MM.1S (cell line): ENCODE results near the gene PTPRN2.

Experiments
- DNase-seq: peaks from one replicate; pipeline ENCODE4 v3.0.0-alpha.2; 2015
- H2AFZ ChIP-seq: fragments of 300-600 bp; sonication (generic); 2 replicates; pipeline ENCODE4 v1.6.0; 2016; ENCODE audit warnings: antibody characterized with exemption, low read length
- H3F3A ChIP-seq: fragments of 300-600 bp; sonication (generic); 2 replicates; pipeline ENCODE4 v1.6.1; 2016; ENCODE audit warnings: mild to moderate bottlenecking, antibody characterized with exemption, low read length, moderate library complexity, mixed read lengths; ENCODE audit not compliant: insufficient read depth
- H3K27ac ChIP-seq: fragments of 300-600 bp; sonication (generic); 2 replicates; pipeline ENCODE4 v1.5.1; 2016; ENCODE audit warnings: mild to moderate bottlenecking, low read length
- H3K27me3 ChIP-seq: fragments of 300-600 bp; sonication (generic); replicated peaks from 2 replicates; pipeline ENCODE4 v1.6.0; 2016; ENCODE audit warnings: low read length; ENCODE audit not compliant: insufficient read depth
- H3K36me3 ChIP-seq: fragments of 300-600 bp; sonication (generic); replicated peaks from 2 replicates; pipeline ENCODE4 v1.6.1; 2016; ENCODE audit warnings: mild to moderate bottlenecking, low read length, mixed read lengths; ENCODE audit not compliant: insufficient read depth
- H3K4me1 ChIP-seq: fragments of 300-600 bp; sonication (generic); 2 replicates; pipeline ENCODE4 v1.6.1; 2016; ENCODE audit warnings: low read length, mixed read lengths
- H3K4me2 ChIP-seq: fragments of 300-600 bp; sonication (generic); 2 replicates; pipeline ENCODE4 v1.6.0; 2016; ENCODE audit warnings: low read depth, low read length
- H3K4me3 ChIP-seq: fragments of 300-600 bp; sonication (generic); 2 replicates; pipeline ENCODE4 v1.5.1; 2016; ENCODE audit warnings: low read length, mixed read lengths
- H3K79me2 ChIP-seq: fragments of 300-600 bp; sonication (generic); 2 replicates; pipeline ENCODE4 v1.6.1; 2016; ENCODE audit warnings: mixed run types, low read length, mixed read lengths
- H3K9ac ChIP-seq: fragments of 300-600 bp; sonication (generic); 2 replicates; pipeline ENCODE4 v1.6.1; 2016; ENCODE audit warnings: low read length, mixed read lengths
- H3K9me2 ChIP-seq: fragments of 300-600 bp; sonication (generic); replicated peaks from 2 replicates; pipeline ENCODE4 v1.6.1; 2016; ENCODE audit warnings: mild to moderate bottlenecking, low read length, mixed read lengths; ENCODE audit not compliant: insufficient read depth
- H3K9me3 ChIP-seq: fragments of 300-600 bp; sonication (generic); replicated peaks from 2 replicates; pipeline ENCODE4 v1.6.1; 2016; ENCODE audit warnings: mild to moderate bottlenecking, low read length, mixed read lengths; ENCODE audit not compliant: insufficient read depth
- H4K20me1 ChIP-seq: fragments of 300-600 bp; sonication (generic); 2 replicates; pipeline ENCODE4 v1.6.1; 2016; ENCODE audit warnings: mild to moderate bottlenecking, low read length, moderate library complexity, mixed read lengths; ENCODE audit not compliant: insufficient read depth
- EZH2 ChIP-seq: fragments of 300-600 bp; sonication (generic); optimal IDR thresholded peaks from 2 replicates; pipeline ENCODE3; 2017; ENCODE audit warnings: low read depth, mild to moderate bottlenecking, antibody characterized with exemption, low read length, mixed read lengths
- EZH2phosphoT487 ChIP-seq: fragments of 300-600 bp; sonication (generic); IDR thresholded peaks from 2 replicates; pipeline ENCODE4 v1.6.1; 2018; ENCODE audit warnings: antibody characterized with exemption, low read length
- TF ChIP-seq, protein P1 (sequence below): fragments of 300-600 bp; sonication (generic); IDR thresholded peaks from 2 replicates; pipeline ENCODE4 v1.5.1; 2016; ENCODE audit warnings: antibody characterized with exemption, low read length, mixed read lengths

Gene PTPRN2

DNA sequence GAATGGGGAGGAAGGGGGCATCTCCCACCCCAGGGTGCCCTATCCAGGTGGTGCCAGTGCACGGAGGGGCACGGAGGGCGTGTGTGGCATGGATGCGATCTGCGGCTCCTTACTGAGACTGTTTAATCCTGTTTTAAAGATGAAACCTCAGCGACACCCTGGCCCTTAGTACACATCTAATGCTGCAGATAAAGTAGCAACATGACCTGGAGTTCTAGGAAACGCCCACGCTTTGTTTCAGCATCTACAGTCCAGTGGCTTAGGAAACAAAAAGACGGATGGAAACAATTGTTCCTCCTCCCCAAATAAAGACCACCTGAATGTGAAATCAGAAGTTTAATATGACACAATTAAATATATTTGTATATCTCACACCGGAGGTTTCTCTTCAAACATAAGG lies 1048.9 kb downstream of the PTPRN2 start:
- Histone ChIP-seq H3K9ac (no peak overlapping the region), H2AFZ (no peak overlapping the region), H3K4me2 (no peak overlapping the region), H4K20me1 (no peaks in the 10 kb centered on the region), H3K79me2 (no peaks in the 10 kb centered on the region), H3K9me2 (no peaks in the 10 kb centered on the region), H3F3A (no peaks in the 10 kb centered on the region), H3K9me3 (no peaks in the 10 kb centered on the region), H3K4me1 (no peaks in the 10 kb centered on the region), H3K36me3 (no peaks in the 10 kb centered on the region), H3K27me3 (peaks cover 98% of the 10 kb centered on the region), H3K27ac (no peak overlapping the region), H3K4me3 (no peak overlapping the region)
- DNase-seq = no peak
- TF ChIP-seq, protein P1, sequence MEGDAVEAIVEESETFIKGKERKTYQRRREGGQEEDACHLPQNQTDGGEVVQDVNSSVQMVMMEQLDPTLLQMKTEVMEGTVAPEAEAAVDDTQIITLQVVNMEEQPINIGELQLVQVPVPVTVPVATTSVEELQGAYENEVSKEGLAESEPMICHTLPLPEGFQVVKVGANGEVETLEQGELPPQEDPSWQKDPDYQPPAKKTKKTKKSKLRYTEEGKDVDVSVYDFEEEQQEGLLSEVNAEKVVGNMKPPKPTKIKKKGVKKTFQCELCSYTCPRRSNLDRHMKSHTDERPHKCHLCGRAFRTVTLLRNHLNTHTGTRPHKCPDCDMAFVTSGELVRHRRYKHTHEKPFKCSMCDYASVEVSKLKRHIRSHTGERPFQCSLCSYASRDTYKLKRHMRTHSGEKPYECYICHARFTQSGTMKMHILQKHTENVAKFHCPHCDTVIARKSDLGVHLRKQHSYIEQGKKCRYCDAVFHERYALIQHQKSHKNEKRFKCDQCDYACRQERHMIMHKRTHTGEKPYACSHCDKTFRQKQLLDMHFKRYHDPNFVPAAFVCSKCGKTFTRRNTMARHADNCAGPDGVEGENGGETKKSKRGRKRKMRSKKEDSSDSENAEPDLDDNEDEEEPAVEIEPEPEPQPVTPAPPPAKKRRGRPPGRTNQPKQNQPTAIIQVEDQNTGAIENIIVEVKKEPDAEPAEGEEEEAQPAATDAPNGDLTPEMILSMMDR = no peak
- TF ChIP-seq EZH2phosphoT487 = no peak
- no peak for TF ChIP-seq EZH2

DNA sequence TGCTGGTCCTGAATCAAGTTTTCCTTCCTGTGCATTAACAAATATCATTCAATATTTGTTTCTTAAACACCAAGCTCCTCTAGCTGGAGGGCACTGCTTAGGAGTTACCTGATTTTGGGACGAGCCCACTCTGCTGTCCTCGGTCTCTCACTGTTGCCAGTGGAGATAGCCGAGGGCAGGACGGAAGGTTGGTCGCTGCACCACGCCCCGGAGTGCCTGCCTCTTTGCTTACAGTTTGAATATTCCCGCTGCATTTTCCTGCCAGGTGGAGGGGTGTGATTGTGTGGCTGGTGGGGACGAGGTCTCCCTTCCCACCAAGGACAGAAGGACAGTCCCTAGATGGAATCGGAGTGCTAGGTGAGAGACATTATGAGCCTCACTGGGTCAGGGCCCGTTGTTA lies 1049.3 kb downstream of the PTPRN2 start:
- TF ChIP-seq, protein P1 = no peak
- no peak for TF ChIP-seq EZH2phosphoT487
- TF ChIP-seq EZH2 = no peak

DNA sequence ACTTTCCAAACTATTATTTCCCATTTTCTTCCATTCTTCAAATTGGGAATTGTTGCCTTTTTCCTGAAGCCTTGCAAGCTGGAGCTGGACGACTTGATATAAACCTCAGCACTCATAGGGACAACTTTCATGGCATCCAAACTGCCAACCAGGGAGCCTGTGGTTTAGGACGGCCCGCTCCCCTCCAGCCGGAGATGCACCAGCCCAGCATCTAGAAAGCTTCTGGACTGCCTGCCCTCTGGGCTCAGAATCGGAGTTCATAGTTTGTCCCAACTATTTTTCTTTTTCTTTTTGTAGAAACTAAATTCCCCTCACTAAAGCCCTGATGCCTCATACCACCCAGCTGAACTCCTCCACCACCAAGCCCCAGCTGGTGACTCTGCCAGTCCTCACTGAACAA lies 1050.6 kb downstream of the PTPRN2 start:
- H3K27ac ChIP-seq = no peak overlapping the region
- no peaks in the 10 kb centered on the region for H4K20me1 ChIP-seq
- H3K36me3 ChIP-seq = no peaks in the 10 kb centered on the region
- no peaks in the 10 kb centered on the region for H3K9me2 ChIP-seq
- H3K9me3 ChIP-seq = no peaks in the 10 kb centered on the region
- H3K27me3 ChIP-seq = peaks cover 96% of the 10 kb centered on the region
- no peak overlapping the region for H3K4me3 ChIP-seq
- H3F3A ChIP-seq = no peaks in the 10 kb centered on the region
- H2AFZ ChIP-seq = no peak overlapping the region
- no peaks in the 10 kb centered on the region for H3K4me1 ChIP-seq
- H3K4me2 ChIP-seq = no peak overlapping the region
- H3K79me2 ChIP-seq = no peaks in the 10 kb centered on the region
- DNase-seq = no peak
- H3K9ac ChIP-seq = no peak overlapping the region
- TF ChIP-seq EZH2 = no peak
- TF ChIP-seq EZH2phosphoT487 = no peak
- TF ChIP-seq, protein P1 = no peak

More for the DNA sequence above, 1049.3 kb downstream of the PTPRN2 start:
- Histone ChIP-seq H4K20me1 (no peaks in the 10 kb centered on the region), H3K79me2 (no peaks in the 10 kb centered on the region), H2AFZ (no peak overlapping the region), H3K9ac (no peak overlapping the region), H3K4me2 (no peak overlapping the region), H3K4me3 (no peak overlapping the region), H3K9me2 (no peaks in the 10 kb centered on the region), H3K36me3 (no peaks in the 10 kb centered on the region), H3F3A (no peaks in the 10 kb centered on the region), H3K27ac (no peak overlapping the region), H3K27me3 (peaks cover 98% of the 10 kb centered on the region), H3K9me3 (no peaks in the 10 kb centered on the region), H3K4me1 (no peaks in the 10 kb centered on the region)
- DNase-seq = no peak
